ENCODE measurements around the gene SPOUT1.
"Not testable (repeated sequence)": the region's sequence is repeated elsewhere in the genome, so short reads cannot be mapped to it uniquely, and the experiment has no call there.

GRCh38 chr9:128843171-128843570, 13.6 kb upstream of the SPOUT1 start:
- not testable (repeated sequence) for TF ChIP-seq CTCF (conservative IDR thresholded peaks at IDR 0.05; ENCODE audit: low read length); EZH2phosphoT487 (IDR thresholded peaks at IDR 0.05; ENCODE audit: borderline replicate concordance)
